ENCODE results near the gene MROH8.

DNA sequence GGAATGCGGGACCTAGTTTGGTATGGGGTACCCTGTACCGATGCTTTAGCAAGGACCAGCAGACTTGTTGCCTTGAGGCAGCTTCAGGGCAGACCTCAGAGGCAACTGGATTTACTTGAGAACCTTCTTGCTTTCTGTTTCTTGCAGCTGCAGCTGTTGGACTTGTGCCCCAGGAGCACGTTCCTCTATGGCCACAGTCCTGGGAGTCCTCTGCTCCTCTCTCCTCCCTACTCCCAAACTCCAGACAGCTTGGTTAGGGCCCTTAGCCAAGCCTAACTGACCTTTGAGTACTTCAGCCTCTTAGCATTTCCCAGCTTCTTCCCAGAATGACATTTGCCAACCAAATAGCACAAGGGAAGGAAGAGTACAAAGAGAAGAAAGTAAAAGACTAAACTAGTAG, 47.5 kb upstream of the MROH8 start:
- TF ChIP-seq POLR2A (IDR thresholded peaks at IDR 0.05) (no peak), CTCF (IDR thresholded peaks at IDR 0.05) (no peak)

Measured in vagina (tissue), 2 donors.